ENCODE results near the gene SH3GL1.

Gene SH3GL1

DNA sequence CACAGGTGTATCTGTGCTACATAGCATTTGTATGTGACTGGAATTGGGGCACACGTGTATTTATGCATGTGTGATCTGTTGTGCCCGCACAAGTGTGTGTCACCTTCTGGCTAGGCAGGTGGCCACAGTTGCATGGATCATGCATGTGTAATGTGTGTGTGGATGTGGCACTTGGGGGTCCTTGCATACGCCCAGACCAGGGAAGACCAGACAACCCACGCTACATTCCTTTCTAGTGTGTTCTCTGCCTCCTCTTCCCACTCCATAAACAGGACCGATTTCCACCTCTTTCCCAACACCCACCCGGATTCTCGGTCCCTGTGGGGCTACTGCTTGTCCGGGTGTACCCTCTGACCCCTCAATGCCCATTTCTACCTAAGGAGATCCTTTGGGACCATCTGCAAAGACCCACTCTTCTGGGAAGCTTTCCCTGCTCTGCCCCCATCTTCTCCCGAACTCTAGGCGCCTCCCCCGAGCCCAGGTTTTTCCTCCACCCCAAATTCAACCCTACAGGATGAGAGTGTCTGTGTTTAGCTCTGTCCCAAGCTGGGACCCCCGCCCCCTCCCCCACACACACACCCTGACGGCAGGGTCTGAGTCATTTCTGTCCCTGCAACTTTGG is 74.0 kb downstream of the SH3GL1 start:
- no peak overlapping the region for H3K4me3 ChIP-seq (ENCODE audit: low read length)
- TF ChIP-seq, protein P1, sequence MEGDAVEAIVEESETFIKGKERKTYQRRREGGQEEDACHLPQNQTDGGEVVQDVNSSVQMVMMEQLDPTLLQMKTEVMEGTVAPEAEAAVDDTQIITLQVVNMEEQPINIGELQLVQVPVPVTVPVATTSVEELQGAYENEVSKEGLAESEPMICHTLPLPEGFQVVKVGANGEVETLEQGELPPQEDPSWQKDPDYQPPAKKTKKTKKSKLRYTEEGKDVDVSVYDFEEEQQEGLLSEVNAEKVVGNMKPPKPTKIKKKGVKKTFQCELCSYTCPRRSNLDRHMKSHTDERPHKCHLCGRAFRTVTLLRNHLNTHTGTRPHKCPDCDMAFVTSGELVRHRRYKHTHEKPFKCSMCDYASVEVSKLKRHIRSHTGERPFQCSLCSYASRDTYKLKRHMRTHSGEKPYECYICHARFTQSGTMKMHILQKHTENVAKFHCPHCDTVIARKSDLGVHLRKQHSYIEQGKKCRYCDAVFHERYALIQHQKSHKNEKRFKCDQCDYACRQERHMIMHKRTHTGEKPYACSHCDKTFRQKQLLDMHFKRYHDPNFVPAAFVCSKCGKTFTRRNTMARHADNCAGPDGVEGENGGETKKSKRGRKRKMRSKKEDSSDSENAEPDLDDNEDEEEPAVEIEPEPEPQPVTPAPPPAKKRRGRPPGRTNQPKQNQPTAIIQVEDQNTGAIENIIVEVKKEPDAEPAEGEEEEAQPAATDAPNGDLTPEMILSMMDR (conservative IDR thresholded peaks at IDR 0.05; ENCODE audit: low read length) = no peak

GRCh38 chr19:4324228-4324627 is 76.1 kb downstream of the SH3GL1 start:
- TF ChIP-seq, protein P1 (conservative IDR thresholded peaks at IDR 0.05; ENCODE audit: low read length) = no peak
- no peak for DNase-seq (ENCODE audit: low read depth)
- H3K4me3 ChIP-seq (ENCODE audit: low read length) = no peak overlapping the region

More for the DNA sequence above, 74.0 kb downstream of the SH3GL1 start:
- no peak for DNase-seq (ENCODE audit: low read depth)

DNA sequence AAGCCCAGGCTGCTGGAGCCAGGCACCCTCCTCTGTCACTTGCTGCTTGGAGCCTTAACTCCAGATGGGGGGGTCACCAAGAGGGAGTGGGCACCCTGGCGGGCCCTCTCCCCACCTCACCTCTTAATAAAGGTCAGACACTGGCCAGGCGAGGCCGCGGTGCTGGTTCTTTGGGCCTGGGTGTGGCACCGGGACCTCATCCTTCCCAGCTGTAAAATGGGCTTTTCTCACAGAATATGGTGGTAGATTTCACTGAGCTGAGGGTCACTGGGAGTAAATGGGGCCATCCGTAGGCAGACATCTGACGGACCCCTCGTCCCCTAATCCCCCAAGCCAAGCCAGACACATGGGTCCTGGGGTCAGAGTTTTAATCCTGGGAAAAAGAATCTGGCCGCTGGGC is 76.7 kb downstream of the SH3GL1 start:
- DNase-seq (ENCODE audit: low read depth) = no peak
- TF ChIP-seq, protein P1 (conservative IDR thresholded peaks at IDR 0.05; ENCODE audit: low read length) = no peak
- no peak overlapping the region for H3K4me3 ChIP-seq (ENCODE audit: low read length)

DNA sequence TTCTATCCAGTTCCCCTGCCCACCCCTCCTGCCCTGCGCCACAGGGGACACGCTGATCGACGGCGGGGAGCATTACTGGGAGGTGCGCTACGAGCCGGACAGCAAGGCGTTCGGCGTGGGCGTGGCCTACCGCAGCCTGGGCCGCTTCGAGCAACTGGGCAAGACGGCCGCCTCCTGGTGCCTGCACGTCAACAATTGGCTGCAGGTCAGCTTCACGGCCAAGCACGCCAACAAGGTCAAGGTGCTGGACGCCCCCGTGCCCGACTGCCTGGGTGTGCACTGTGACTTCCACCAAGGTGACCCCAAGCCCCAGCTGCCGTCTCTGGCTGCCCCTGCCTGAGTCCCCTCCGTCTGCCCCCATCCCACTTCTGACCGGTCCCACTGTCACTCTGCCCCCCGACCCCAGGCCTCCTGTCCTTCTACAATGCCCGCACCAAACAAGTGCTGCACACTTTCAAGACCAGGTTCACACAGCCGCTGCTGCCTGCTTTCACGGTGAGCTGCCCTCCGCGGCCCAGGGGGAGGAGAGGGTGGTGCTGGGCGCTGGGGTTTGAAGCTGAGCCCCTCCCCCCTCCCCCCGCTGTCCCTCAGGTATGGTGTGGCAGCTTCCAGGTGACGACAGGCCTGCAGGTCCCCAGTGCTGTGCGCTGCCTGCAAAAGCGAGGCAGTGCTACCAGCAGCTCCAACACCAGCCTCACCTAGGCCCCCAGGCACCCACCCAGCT is 77.2 kb downstream of the SH3GL1 start:
- TF ChIP-seq, protein P1 (conservative IDR thresholded peaks at IDR 0.05; ENCODE audit: low read length) = no peak
- no peak overlapping the region for H3K4me3 ChIP-seq (ENCODE audit: low read length)
- DNase-seq (ENCODE audit: low read depth) = no peak

GRCh38 chr19:4320419-4320818 is 79.9 kb downstream of the SH3GL1 start:
- DNase-seq (ENCODE audit: low read depth) = no peak
- TF ChIP-seq, protein P1 (conservative IDR thresholded peaks at IDR 0.05; ENCODE audit: low read length) = no peak
- H3K4me3 ChIP-seq (ENCODE audit: low read length) = no peak overlapping the region

GRCh38 chr19:4319067-4319718 is 81.2 kb downstream of the SH3GL1 start:
- H3K4me3 ChIP-seq (ENCODE audit: low read length) = no peak overlapping the region
- no peak for DNase-seq (ENCODE audit: low read depth)
- TF ChIP-seq, protein P1 (conservative IDR thresholded peaks at IDR 0.05; ENCODE audit: low read length) = no peak
